A549 treated with GW870086 at 1 μM for 4 hours (cell line): ENCODE data around the gene TTC23. TPM values are rescaled to one million over a fixed set of nuclear protein-coding genes. Genes with fewer than 3 reads are reported as not detected.

Experiments
- total RNA-seq: library from RNA; stranded (reverse); fragments of 200-300 nt; extraction: Qiagen RNA extraction; gene quantifications from 5 replicates; pipeline ENCODE4 v1.2.3, GENCODE V29; 2022; ENCODE audit warnings: low read depth

TTC23 gene, protein sequence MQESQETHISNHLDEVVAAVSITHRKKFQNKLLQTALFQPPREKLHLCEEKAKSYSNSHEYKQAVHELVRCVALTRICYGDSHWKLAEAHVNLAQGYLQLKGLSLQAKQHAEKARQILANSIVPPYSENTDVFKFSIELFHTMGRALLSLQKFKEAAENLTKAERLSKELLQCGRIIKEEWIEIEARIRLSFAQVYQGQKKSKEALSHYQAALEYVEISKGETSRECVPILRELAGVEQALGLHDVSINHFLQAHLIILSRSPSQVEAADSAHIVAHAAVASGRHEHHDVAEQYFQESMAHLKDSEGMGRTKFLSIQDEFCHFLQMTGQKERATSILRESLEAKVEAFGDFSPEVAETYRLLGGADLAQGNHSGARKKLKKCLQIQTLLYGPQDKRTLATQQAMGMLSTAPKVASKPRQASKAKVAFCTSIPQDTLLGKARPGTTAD
- total RNA-seq, result 6.5 to 12.3 TPM (median 10.1 TPM) in 5 replicates

DNA sequence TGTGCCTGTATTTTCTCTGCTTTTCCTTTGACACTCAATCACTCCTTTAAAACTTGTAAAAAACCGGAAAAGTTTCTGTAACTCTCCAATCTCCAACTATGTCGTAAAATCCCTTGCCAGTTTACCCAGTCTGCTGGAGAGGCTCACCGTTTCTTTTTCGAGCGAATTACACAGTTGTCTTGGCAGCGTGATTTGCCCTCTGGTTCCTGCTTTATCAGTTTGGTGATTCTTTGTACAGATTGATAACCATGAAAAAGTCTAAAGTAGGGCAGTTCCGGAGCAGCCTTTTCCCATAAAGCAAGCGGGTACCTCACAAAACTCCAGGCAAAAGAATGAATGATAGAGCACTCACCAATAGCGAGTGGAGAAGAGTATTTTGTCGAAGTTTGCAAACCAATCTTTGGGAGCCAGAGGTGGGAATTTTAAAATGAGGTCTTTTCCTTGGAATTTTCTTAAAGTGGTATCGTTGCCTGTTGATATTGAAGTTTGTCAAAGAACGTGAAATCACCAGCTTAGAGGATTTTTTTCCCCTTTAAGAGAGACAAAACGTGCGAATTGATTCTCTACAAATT is at the start of gene TTC23:
TTC23 (minus strand) TSS at position 312 of the 572 bp plus-strand sequence. CDS start 20,869 bp downstream, outside the sequence.

DNA sequence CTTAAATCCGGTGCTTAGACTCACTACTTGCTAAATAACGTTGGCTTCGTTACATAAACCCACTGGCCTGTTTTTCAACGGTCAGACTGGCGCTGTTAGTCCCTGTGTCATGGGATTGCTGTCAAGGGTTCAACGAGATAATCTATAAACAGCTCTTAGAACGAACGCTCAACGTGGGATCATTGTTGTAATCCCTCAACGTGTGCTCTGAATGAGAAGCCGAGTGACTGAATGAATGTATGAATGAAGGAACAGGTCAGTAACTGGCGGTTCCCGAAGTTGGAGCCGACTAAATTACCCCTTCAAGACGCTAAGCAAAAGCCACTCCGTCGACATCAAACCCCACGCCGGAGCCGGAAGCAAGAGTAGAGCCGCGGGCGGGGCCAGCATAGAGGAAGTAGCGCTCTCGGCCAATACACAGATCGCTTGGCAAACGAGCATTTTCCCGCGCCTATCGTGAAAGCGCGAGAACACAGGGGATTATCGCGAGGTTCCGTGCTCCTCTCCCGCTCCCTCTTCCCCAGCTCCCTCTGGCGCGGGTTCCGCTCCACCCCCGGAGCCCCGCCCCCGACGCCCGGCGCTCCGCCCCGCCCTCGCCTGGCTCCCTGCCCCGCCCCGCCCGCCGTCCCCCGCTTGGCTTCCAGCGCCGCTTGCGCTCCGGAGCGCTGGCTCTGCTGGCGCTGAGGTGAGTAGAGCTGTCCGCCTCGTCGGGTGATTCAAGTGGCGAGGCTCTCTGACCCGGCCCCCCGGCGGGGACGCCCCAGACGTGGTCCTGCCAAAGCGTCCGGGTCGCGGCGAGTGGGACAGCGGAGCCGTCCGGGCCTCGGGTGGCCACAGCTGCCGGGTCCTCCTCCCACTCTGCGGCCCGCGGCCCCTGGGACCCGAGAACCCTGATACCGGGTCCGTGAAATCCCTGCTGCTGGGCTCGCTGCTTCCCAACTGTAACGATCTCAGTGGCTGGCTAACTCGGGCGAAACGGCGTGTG is 1.8 kb upstream of the TTC23 start, which contains the start of gene LRRC28:
LRRC28 (plus strand) TSS at position 625 of the 985 bp plus-strand sequence. CDS start 4,477 bp downstream, outside the sequence.

DNA sequence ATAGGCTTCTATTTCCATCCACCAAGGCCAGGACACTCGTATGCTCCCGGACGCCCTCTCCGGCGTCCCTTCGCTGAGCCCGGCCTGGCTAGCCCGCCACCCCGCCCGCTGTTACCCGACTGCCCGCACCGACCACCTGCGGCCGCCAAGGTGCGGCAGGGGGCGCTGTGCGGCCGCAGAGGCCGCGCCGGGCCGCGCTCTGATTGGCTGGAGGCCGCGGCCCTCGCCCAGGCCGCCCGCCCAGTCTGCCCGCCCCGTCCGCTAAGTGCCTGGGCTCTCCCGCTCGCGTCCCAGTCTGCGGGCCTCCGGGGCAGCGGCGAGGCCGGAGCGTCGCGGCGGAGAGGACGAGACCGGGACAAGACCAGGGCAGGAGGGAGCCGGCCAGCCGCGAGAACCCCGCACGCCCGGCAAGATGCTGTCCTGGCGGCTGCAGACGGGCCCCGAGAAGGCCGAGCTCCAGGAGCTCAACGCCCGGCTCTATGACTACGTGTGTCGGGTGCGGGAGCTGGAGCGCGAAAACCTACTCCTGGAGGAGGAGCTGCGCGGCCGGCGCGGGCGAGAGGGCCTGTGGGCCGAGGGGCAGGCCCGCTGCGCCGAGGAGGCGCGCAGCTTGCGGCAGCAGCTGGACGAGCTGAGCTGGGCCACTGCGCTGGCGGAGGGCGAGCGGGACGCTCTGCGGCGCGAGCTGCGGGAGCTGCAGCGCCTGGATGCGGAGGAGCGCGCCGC is 144.4 kb downstream of the TTC23 start, which contains the start of gene SYNM:
SYNM (plus strand) TSS at position 293 of the 726 bp plus-strand sequence; CDS start at position 413, 120 bp downstream.

Other genes starting within 250 kb of the TTC23 start
- gene PGPEP1L, start 241.8 kb downstream of the TTC23 start, total RNA-seq, result not detected in 5 replicates
- 32.6 to 36.3 TPM (median 33.6 TPM) in 5 replicates for gene SYNM, start 144.5 kb downstream of the TTC23 start, total RNA-seq
- 12.6 to 17.9 TPM (median 15.3 TPM) in 5 replicates for gene LRRC28, start 1.9 kb upstream of the TTC23 start, total RNA-seq